ENCODE measurements around the gene VPS13A.
"Not testable (repeated sequence)": the region's sequence is repeated elsewhere in the genome, so short reads cannot be mapped to it uniquely, and the experiment has no call there.

VPS13A gene

GRCh38 chr9:77305622-77306400 lies 128.5 kb downstream of the VPS13A start:
- no peak for DNase-seq

GRCh38 chr9:77307166-77307565 lies 129.8 kb downstream of the VPS13A start:
- DNase-seq, result no peak

- DNase-seq, result no peak
Measured at GRCh38 chr9:77316058-77316457, 138.7 kb downstream of the VPS13A start.

DNA sequence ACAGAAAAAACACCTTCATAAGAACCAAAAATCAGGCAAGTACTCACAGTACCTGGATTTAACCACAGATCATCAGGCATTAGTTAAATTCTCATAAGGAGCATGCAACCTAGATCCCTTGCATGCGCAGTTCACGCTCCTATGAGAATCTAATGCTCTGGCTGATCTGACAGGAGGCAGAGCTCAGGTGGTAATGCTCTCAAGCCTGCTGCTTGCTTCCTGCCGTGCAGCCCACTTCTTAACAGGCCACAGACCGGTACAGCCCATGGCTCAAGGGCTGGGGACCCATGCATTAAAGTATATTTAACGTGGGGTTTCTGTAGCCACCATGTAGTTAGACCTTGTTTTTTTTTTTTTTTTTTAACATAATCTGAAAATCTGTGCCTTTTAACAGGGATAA lies 147.7 kb downstream of the VPS13A start:
- DNase-seq, result no peak

DNA sequence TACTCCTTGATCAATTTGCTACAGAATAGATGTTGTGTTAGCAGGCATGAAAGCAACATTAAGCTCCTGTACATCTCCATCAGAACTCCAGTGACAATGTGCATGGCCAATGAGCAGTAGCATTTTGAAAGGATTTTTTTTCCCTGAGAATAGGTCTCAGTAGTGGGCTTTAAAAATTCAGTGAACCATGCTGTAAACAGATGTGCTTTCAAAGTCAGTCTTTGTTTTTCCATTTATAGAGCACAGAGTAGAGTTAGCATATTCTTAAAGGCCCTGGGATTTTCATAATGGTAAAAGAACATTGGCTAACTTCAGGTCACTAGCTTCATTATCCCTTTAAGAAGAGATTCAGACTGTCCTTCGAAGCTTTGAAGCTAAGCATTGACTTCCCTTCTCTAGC lies 150.8 kb downstream of the VPS13A start:
- DNase-seq, result no peak

- no peak for DNase-seq
Measured at GRCh38 chr9:77370064-77370463, 192.7 kb downstream of the VPS13A start.

DNA sequence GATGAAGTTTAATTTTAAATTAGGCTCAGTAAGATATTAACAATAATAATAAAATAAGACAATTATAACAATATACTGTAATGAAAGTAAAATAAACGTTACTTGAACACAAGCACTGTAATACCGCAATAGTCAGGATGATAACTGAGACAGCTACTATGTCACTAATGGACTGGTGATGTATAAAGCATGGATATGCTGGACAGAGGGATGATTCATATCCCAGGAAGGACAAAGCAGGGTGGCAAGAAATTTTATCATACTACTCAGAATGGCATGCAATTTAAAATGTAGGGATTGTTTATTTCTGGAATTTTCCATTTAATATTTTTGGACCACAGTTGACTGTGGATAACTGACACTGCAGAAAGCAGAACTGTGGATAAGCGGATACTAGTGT lies 196.9 kb downstream of the VPS13A start:
- DNase-seq, result no peak

DNA sequence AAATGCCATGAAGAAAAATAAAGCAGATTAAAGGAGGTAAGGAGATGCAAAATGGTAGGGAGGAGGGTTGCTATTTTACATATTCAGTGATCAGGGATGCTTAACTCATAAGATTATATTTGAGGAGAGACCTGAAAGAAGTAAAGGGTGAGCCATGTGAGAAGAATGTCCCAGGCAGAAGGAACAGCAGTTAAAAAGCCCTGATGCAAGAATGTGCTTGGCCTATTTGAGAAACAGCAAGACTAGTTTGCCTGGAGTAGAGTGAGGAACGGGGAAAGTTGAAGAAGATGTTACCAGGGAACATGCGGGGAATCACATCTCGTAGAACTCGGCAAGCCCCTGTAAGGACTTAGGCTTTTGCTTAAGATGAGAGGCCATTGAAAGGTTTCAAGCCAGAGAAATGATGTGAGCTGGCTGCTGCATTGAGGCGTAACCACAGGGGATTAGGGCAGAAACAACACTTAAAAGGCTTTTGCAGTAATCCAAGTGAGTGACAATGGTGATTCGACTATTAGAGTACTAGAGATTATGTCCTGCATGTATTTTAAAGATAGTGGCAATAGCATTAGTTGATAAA lies 198.7 kb downstream of the VPS13A start:
- DNase-seq, result no peak

DNA sequence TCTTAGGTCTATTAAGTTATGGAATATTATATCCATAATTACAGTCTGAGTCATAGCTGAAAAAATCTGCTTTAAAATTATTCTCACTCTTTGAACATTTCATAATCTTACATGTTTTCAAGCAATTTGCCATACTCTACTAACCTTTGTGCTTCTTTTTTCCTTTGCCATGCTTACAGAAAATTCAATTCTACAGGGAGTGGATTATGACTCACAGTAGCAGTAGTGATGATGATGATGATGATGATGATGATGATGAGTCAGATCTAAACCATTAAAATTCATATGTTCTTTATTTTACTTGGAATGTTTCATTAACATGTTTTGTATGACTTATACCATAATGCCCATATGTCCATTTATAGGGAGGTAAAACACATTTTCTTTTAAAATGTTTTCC lies 207.1 kb downstream of the VPS13A start:
- DNase-seq, result no peak

- DNase-seq, result no peak
Measured at GRCh38 chr9:77386187-77386586, 208.9 kb downstream of the VPS13A start.

GRCh38 chr9:77391834-77392233 lies 214.5 kb downstream of the VPS13A start:
- DNase-seq, result no peak

DNA sequence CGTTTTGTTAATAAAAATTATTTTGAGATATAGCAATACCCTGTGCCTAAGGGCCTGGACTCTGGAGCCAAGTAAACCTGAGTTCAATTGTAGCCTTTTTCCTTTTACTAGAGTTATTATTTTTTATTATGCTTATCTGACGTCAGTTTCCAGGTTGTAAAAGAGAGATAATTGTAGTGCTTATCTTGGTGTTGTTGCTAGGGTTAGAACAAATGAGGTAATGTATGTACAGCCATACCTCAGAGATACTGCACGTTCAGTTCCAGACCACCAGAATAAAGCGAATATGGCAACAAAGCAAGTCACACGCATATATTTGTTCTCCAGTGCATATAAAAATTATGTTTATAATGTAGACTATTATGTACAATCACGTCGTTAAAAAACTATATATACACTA lies 215.0 kb downstream of the VPS13A start:
- no peak for DNase-seq

GRCh38 chr9:77398581-77398980 lies 221.2 kb downstream of the VPS13A start:
- DNase-seq, result not testable (repeated sequence)

GRCh38 chr9:77399964-77400363 lies 222.6 kb downstream of the VPS13A start:
- DNase-seq, result no peak

- DNase-seq, result no peak
Measured at GRCh38 chr9:77402286-77402685, 225.0 kb downstream of the VPS13A start.

GRCh38 chr9:77403239-77403638 lies 225.9 kb downstream of the VPS13A start:
- no peak for DNase-seq

GRCh38 chr9:77408521-77408920 lies 231.2 kb downstream of the VPS13A start:
- DNase-seq, result not testable (repeated sequence)

DNA sequence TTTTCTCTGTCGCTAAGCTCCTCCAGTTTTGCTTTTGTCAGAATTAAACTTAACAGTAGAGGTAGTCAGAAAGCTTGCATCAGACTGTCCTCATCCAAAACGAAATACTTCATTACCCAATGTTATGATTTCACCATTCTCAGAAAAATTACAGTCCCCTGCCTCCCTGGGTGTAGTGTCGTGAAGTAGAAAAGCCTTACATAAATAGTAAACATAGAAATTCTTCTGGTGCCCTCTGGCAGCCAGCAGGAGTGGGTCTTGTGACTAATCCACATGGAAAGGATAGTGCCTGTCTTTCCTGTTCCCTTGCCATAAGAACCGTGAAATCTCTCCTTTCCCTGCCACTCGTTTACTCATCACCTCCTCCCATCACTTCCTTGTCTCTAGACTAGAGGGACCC lies 240.2 kb downstream of the VPS13A start:
- DNase-seq, result no peak

GRCh38 chr9:77418226-77418625 lies 240.9 kb downstream of the VPS13A start:
- no peak for DNase-seq

DNA sequence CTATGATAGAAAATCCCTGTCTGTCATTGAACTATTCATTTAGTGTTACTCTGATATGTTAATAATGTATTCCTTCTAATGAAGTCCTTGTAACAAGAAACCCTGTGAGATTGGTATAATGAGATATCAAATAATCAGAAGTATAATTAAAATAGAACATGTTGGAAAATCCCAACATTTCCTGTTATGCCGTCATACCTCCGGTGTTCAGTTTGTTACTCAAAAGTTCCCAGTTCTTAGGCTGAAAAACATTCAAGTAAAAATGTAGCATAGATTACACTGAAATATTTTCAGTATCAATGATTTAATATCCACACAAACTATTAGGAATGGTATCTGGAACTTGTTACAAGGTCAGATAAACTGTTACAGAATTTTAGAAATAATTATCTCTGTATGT lies 243.3 kb downstream of the VPS13A start:
- DNase-seq, result no peak

DNA sequence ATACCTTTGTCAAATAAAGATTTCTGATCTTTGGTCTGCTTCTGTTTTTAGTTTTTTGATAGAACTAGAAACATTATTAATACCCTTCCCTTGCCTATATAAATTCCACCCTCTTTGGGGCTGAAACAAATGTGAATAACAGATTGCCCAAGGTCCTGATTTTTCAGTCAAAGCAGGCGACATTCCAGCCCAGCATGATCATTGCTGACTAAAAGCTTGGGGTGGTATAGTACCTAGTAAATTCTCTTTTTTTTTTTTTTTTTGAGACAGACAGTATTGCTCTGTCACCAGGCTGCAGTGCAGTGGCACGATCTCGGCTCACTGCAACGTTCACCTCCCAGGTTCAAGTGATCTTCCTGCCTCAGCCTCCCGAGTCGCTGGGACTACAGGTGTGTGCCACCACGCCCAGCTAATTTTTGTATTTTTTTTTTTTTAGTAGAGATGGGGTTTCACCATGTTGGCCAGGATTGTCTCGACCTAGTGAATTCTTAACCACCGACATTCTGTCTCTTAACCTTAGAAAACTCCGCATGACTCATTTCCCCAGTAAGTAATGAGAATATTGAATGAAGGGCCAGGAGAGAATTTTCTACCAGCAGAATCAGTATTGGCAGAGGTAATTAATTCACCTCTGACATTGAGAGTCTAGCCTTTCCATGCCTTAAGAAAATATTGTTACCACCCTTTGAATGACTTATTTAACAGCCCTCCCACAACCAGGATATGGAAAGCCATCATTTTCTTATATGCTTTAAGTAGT lies 244.4 kb downstream of the VPS13A start:
- no peak for DNase-seq

GRCh38 chr9:77422969-77423368 lies 245.6 kb downstream of the VPS13A start:
- DNase-seq, result no peak

DNA sequence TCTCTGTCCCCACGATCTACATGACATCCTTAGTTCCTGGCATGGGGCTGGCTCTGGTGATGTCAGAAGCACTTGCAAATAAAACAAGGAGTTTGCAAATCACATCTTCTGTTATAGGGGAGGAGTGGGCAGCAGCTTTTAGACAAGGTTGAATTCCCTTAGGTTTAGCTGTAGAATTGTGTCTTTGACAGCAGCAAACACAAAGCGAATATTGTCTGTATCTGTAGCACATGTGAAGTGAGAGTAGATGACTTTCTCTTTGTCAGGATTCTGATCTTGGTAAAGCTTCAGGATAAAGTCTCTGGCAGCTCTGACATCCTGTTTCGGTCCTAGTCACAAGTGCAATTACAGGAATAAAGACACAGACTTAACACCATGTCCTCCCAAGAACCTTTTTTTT lies 246.5 kb downstream of the VPS13A start:
- DNase-seq, result no peak

- DNase-seq, result no peak
Measured at GRCh38 chr9:77424993-77425392, 247.7 kb downstream of the VPS13A start.
